ENCODE data around the gene TENM3. TPM values are rescaled to one million over a fixed set of nuclear protein-coding genes. Genes with fewer than 3 reads are reported as not detected.
"Not testable (repeated sequence)": the region's sequence is repeated elsewhere in the genome, so short reads cannot be mapped to it uniquely, and the experiment has no call there.

TENM3 gene
- total RNA-seq, 1 experiment from 2014 or later = not detected

DNA sequence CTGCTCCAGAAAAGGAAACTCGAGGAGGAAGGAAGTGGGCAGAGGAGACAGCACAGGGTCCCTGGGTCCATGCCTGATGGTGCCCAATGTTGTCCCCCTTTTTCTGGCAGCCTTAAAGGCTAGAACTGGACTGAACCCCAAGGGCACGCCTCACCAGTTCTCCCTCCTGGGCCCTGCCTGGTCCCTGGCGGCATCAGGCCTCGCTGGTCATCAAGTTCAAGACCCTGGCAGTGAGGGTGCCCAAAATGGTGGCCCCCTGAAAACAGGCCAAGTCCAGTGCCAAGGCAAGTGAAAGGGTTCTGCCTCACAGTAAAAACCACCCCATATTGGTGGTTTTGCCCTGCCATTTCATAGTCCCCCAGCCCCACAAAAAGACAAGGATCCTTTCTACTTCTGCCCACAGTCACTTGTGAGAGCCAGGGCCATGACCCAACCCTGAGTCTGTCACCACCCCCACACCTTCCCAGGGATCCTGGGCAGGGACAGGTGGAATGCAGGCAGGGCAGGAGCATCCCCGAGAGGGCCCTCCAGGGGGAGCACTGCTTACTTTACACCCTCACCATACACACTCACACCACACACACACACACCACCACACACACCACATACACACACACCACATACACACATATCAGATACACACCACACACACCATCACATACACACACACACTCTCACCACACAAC, 566.4 kb downstream of the TENM3 start:
- DNase-seq = no peak
- no peaks in the 10 kb centered on the region for H3K36me3 ChIP-seq (ENCODE audit: insufficient read depth, low read length)
- no peaks in the 10 kb centered on the region for H3K27me3 ChIP-seq (ENCODE audit: low read length)
- no peak overlapping the region for H3K4me2 ChIP-seq (ENCODE audit: low read depth, low read length, poor library complexity, severe bottlenecking)
- H3K9me3 ChIP-seq (ENCODE audit: low read length) = no peaks in the 10 kb centered on the region
- no peak overlapping the region for H3K9ac ChIP-seq (ENCODE audit: low read length)
- no peaks in the 10 kb centered on the region for H3K9me2 ChIP-seq (replicated peaks; ENCODE audit: insufficient read depth, low read length)
- no peaks in the 10 kb centered on the region for H3K79me2 ChIP-seq (ENCODE audit: low read length)
- no peak overlapping the region for H3K27ac ChIP-seq (ENCODE audit: low read length)
- H2AFZ ChIP-seq (ENCODE audit: low read length) = no peak overlapping the region
- no peaks in the 10 kb centered on the region for H4K20me1 ChIP-seq (ENCODE audit: insufficient read depth, low read depth, low read length)
- no peaks in the 10 kb centered on the region for H3K4me1 ChIP-seq (ENCODE audit: low read length)
- H3K4me3 ChIP-seq (ENCODE audit: low read length) = no peak overlapping the region

DNA sequence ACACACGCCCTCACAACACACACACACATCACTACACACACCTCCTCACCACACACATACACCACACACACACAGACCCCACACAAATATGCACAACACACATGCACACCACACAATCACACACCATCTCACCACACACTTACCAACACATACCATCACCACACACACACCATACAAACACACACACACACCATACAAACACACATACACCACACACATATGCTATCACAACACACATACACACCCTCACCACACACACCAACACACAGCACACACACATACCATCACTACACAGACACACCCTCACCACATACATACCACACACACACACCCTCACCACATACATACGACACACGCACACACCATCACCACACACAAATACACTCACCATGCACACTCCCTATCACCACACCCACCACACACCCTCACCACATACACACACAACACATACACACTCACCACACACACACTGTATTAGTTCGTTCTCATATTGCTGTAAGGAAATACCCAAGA, 567.0 kb downstream of the TENM3 start:
- Histone ChIP-seq H3K36me3 (ENCODE audit: insufficient read depth, low read length) (no peaks in the 10 kb centered on the region), H3K79me2 (ENCODE audit: low read length) (no peaks in the 10 kb centered on the region), H2AFZ (ENCODE audit: low read length) (no peak overlapping the region), H3K4me1 (ENCODE audit: low read length) (no peaks in the 10 kb centered on the region), H3K4me3 (ENCODE audit: low read length) (no peak overlapping the region), H3K27ac (ENCODE audit: low read length) (no peak overlapping the region), H3K27me3 (ENCODE audit: low read length) (no peaks in the 10 kb centered on the region), H4K20me1 (ENCODE audit: insufficient read depth, low read depth, low read length) (no peaks in the 10 kb centered on the region), H3K9me2 (replicated peaks; ENCODE audit: insufficient read depth, low read length) (no peaks in the 10 kb centered on the region), H3K9me3 (ENCODE audit: low read length) (no peaks in the 10 kb centered on the region), H3K4me2 (ENCODE audit: low read depth, low read length, poor library complexity, severe bottlenecking) (no peak overlapping the region), H3K9ac (ENCODE audit: low read length) (no peak overlapping the region)
- no peak for DNase-seq

DNA sequence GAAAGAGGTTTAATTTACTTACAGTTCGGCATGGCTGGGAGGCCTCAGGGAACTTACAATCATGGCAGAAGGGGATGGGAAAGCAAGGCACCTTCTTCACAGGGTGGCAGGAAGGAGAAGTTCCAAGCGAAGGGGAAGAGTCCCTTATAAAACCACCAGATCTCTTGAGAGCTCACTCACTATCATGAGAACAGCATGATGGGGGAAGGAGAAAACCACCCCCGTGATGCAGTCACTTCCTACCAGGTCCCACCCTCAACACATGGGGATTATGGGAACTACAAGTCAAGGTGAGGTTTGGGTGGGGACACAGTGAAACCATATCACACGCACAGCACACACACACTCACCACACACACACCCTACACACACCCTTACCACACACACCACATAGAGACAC, 569.7 kb downstream of the TENM3 start:
- Histone ChIP-seq H3K4me2 (ENCODE audit: low read depth, low read length, poor library complexity, severe bottlenecking) (no peak overlapping the region), H3K9me3 (ENCODE audit: low read length) (no peaks in the 10 kb centered on the region), H3K4me1 (ENCODE audit: low read length) (no peaks in the 10 kb centered on the region)

DNA sequence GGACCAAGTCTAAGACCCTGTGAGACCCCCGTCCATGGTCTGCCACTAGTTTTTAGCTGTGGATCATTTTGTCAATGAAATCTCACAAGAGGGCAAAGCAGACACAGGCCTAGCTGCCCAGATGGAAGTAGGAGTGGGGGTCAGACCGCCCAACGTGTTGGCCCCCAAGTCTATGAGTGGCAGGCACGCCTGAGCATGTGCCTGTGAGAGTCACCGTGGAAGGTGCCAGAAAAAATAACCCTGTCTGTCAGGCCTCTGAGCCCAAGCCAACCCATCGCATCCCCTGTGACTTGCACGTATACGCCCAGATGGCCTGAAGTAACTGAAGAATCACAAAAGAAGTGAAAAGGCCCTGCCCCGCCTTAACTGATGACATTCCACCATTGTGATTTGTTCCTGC, 570.9 kb downstream of the TENM3 start:
- H3K27ac ChIP-seq (ENCODE audit: low read length); DNase-seq; H3K27me3 ChIP-seq (ENCODE audit: low read length); H3K9ac ChIP-seq (ENCODE audit: low read length); H3K36me3 ChIP-seq (ENCODE audit: insufficient read depth, low read length); H3K4me2 ChIP-seq (ENCODE audit: low read depth, low read length, poor library complexity, severe bottlenecking); H4K20me1 ChIP-seq (ENCODE audit: insufficient read depth, low read depth, low read length); H2AFZ ChIP-seq (ENCODE audit: low read length); H3K4me1 ChIP-seq (ENCODE audit: low read length); H3K79me2 ChIP-seq (ENCODE audit: low read length); H3K9me3 ChIP-seq (ENCODE audit: low read length); H3K4me3 ChIP-seq (ENCODE audit: low read length); H3K9me2 ChIP-seq (replicated peaks; ENCODE audit: insufficient read depth, low read length): not testable (repeated sequence)

More for the DNA sequence above, 569.7 kb downstream of the TENM3 start:
- Histone ChIP-seq H3K4me3 (ENCODE audit: low read length) (no peak overlapping the region), H4K20me1 (ENCODE audit: insufficient read depth, low read depth, low read length) (no peaks in the 10 kb centered on the region), H2AFZ (ENCODE audit: low read length) (no peak overlapping the region), H3K27ac (ENCODE audit: low read length) (no peak overlapping the region), H3K9me2 (replicated peaks; ENCODE audit: insufficient read depth, low read length) (no peaks in the 10 kb centered on the region), H3K79me2 (ENCODE audit: low read length) (no peaks in the 10 kb centered on the region), H3K9ac (ENCODE audit: low read length) (no peak overlapping the region), H3K36me3 (ENCODE audit: insufficient read depth, low read length) (no peaks in the 10 kb centered on the region), H3K27me3 (ENCODE audit: low read length) (no peaks in the 10 kb centered on the region)
- DNase-seq = no peak

DNA sequence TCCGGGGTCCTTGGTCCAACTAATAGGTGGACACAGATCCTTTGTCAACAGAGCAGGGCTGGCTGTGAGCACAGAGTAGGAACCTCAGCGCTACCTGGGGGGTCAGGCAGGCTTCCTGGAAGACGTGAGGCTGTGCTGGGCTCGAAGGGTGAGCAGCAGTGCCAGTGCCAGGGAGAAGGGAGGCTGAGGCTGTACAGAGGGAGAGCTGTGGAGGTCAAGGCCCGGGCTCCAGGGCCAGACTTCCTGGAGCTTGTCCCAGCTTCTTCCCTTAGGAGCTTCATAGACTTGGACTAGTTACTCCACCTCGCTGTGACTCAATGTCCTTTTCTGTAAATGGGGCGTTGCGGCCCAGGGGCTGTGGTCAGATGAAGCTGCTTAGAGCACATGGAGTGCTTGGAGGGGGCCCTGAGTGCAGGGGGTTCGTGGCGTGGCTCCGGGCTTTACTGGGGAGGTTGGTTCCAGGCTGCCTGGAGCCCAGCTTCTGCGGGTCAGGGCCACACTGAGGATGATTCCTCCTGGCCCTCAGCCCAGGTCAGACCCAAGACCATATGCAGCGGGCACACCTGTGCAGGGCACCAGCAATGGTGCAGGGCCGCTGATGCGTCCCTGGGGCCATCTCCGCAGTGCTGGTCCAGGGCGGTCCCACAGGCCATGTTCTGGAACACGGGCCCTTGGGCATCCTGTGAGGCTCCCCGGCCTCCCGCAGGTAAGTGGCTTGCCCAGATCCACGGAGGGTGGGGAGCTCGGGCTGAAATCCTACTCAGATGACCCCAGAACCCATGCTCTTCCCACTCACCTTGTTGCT, 575.9 kb downstream of the TENM3 start:
- no peaks in the 10 kb centered on the region for H4K20me1 ChIP-seq (ENCODE audit: insufficient read depth, low read depth, low read length)
- no peaks in the 10 kb centered on the region for H3K79me2 ChIP-seq (ENCODE audit: low read length)
- no peak overlapping the region for H3K9ac ChIP-seq (ENCODE audit: low read length)
- no peak overlapping the region for H3K27ac ChIP-seq (ENCODE audit: low read length)
- no peaks in the 10 kb centered on the region for H3K27me3 ChIP-seq (ENCODE audit: low read length)
- no peaks in the 10 kb centered on the region for H3K9me3 ChIP-seq (ENCODE audit: low read length)
- H3K4me3 ChIP-seq (ENCODE audit: low read length) = no peak overlapping the region
- H3K4me2 ChIP-seq (ENCODE audit: low read depth, low read length, poor library complexity, severe bottlenecking) = no peak overlapping the region
- no peak for DNase-seq
- H3K36me3 ChIP-seq (ENCODE audit: insufficient read depth, low read length) = no peaks in the 10 kb centered on the region
- no peaks in the 10 kb centered on the region for H3K9me2 ChIP-seq (replicated peaks; ENCODE audit: insufficient read depth, low read length)
- no peak overlapping the region for H2AFZ ChIP-seq (ENCODE audit: low read length)
- no peaks in the 10 kb centered on the region for H3K4me1 ChIP-seq (ENCODE audit: low read length)

DNA sequence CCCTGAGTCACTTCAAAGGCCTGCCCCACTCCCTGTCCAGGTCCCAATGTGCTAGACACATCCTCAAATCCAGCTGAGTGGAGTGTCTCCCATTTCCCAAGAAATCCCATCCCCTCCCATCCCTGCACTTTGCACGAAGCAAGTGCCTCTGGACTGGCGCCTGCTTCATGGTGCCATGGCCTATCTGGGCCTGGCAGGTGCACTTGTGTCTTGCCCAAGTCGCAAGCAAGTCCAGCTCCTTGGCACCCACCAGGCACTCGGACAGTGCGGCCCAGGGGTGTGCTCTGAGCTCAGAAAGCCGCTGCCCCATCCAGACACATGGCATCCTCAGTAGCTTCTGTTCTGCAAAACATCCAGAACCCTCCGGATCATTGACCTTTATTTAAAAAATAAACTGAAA, 576.5 kb downstream of the TENM3 start:
- H3K27ac ChIP-seq (ENCODE audit: low read length) = no peak overlapping the region
- H3K27me3 ChIP-seq (ENCODE audit: low read length) = no peaks in the 10 kb centered on the region
- H2AFZ ChIP-seq (ENCODE audit: low read length) = no peak overlapping the region
- DNase-seq = no peak
- no peaks in the 10 kb centered on the region for H3K9me2 ChIP-seq (replicated peaks; ENCODE audit: insufficient read depth, low read length)
- H4K20me1 ChIP-seq (ENCODE audit: insufficient read depth, low read depth, low read length) = no peaks in the 10 kb centered on the region
- no peaks in the 10 kb centered on the region for H3K36me3 ChIP-seq (ENCODE audit: insufficient read depth, low read length)
- H3K4me3 ChIP-seq (ENCODE audit: low read length) = no peak overlapping the region
- H3K4me1 ChIP-seq (ENCODE audit: low read length) = no peaks in the 10 kb centered on the region
- H3K9ac ChIP-seq (ENCODE audit: low read length) = no peak overlapping the region
- H3K9me3 ChIP-seq (ENCODE audit: low read length) = no peaks in the 10 kb centered on the region
- H3K4me2 ChIP-seq (ENCODE audit: low read depth, low read length, poor library complexity, severe bottlenecking) = no peak overlapping the region
- no peaks in the 10 kb centered on the region for H3K79me2 ChIP-seq (ENCODE audit: low read length)

DNA sequence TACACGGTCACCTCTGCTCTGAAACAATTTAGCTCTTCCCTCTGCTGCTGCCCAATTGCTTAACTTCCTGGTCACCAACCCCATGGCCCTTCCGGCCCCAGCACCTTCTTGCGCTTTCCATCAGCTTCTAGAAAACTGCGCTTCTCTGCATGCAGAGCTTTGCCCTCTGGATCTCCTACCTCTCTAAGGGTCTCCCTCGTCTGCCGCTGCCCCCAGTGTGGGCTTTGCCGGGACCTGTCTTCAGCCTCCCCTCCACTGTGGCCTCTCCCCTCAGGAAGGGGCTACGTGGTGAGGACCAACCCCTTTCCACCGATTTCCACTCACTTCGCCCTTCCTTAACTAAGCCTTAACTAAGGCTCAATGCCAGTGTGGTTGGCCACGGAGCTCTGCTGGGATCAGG, 579.4 kb downstream of the TENM3 start:
- H3K4me2 ChIP-seq (ENCODE audit: low read depth, low read length, poor library complexity, severe bottlenecking) = no peak overlapping the region
- H3K27me3 ChIP-seq (ENCODE audit: low read length) = no peaks in the 10 kb centered on the region
- H3K36me3 ChIP-seq (ENCODE audit: insufficient read depth, low read length) = no peaks in the 10 kb centered on the region
- no peaks in the 10 kb centered on the region for H3K9me2 ChIP-seq (replicated peaks; ENCODE audit: insufficient read depth, low read length)
- no peak overlapping the region for H3K27ac ChIP-seq (ENCODE audit: low read length)
- H3K4me3 ChIP-seq (ENCODE audit: low read length) = no peak overlapping the region
- no peak overlapping the region for H3K9ac ChIP-seq (ENCODE audit: low read length)
- H4K20me1 ChIP-seq (ENCODE audit: insufficient read depth, low read depth, low read length) = no peaks in the 10 kb centered on the region
- H3K4me1 ChIP-seq (ENCODE audit: low read length) = no peaks in the 10 kb centered on the region
- no peaks in the 10 kb centered on the region for H3K79me2 ChIP-seq (ENCODE audit: low read length)
- no peak overlapping the region for H2AFZ ChIP-seq (ENCODE audit: low read length)
- H3K9me3 ChIP-seq (ENCODE audit: low read length) = no peaks in the 10 kb centered on the region
- no peak for DNase-seq

DNA sequence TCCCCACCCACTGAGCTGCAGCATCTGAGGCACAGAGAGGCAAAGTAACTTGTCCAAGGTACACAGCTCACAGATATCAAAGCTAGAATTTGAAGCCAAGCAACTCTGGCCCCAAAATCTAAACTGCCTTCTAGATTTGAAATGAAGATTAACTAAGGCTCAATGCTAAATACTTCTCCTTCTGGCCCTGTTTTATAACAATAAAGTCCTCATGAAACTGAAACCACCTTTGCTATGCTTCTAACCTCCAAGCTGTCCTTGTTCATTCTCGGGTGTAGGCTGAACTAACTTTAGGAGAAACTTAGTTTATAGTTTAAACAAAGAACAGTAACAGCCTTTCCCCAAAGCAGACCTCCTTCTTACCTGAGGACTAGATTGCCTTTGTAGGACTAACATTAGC, 580.4 kb downstream of the TENM3 start:
- no peak overlapping the region for H3K4me3 ChIP-seq (ENCODE audit: low read length)
- H3K4me1 ChIP-seq (ENCODE audit: low read length) = no peaks in the 10 kb centered on the region
- no peaks in the 10 kb centered on the region for H3K79me2 ChIP-seq (ENCODE audit: low read length)
- H3K9ac ChIP-seq (ENCODE audit: low read length) = no peak overlapping the region
- no peaks in the 10 kb centered on the region for H3K9me2 ChIP-seq (replicated peaks; ENCODE audit: insufficient read depth, low read length)
- no peak overlapping the region for H3K4me2 ChIP-seq (ENCODE audit: low read depth, low read length, poor library complexity, severe bottlenecking)
- DNase-seq = no peak
- no peaks in the 10 kb centered on the region for H3K36me3 ChIP-seq (ENCODE audit: insufficient read depth, low read length)
- no peaks in the 10 kb centered on the region for H3K9me3 ChIP-seq (ENCODE audit: low read length)
- H2AFZ ChIP-seq (ENCODE audit: low read length) = no peak overlapping the region
- no peaks in the 10 kb centered on the region for H4K20me1 ChIP-seq (ENCODE audit: insufficient read depth, low read depth, low read length)
- no peaks in the 10 kb centered on the region for H3K27me3 ChIP-seq (ENCODE audit: low read length)
- no peak overlapping the region for H3K27ac ChIP-seq (ENCODE audit: low read length)
